ENCODE data around the gene FBXO45. TPM values are rescaled to one million over a fixed set of nuclear protein-coding genes. Genes with fewer than 3 reads are reported as not detected.
"Not testable (repeated sequence)": the region's sequence is repeated elsewhere in the genome, so short reads cannot be mapped to it uniquely, and the experiment has no call there.

The FBXO45 gene
- total RNA-seq, 3 donors from 2014 or later: 5.6 to 7.6 (median 7.5) TPM

DNA sequence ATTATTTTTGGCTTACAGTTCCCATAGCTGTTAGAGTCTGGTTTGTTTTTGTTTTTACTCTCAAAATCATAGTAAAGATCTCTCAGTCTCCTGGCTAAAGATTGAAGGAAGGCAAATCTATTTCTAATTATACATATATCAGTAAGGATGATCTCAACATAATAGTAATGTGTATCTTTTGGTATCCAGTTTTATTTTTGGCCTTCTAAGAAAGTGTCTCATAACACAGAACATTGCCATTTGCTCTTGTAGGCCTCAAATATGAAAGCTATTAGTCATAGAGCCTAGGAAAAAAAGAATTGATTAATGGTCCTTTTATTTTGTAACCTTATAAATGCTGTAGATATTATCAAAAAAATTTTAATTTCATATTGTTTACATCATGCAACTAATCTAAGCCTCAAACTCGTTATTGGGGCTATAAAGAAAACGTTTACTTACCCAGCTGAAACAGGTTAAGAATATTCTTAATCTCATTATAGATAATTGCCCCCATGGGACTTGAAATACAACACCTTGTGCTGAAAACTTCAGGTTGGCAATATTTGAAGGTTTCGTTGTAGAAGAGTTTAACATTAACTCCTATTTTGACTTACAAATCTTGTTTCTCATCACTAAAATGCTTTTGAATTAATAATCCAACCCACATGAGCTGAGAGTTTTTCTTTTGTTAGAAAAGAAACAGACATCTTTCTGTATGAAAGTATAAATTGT is 16.7 kb downstream of the FBXO45 start:
- DNase-seq (ENCODE audit: low spot score in 2 of 2): no peak
- Histone ChIP-seq H3K36me3 (no peaks in the 10 kb centered on the region), H3K4me3 (no peak overlapping the region), H3K9me3 (no peaks in the 10 kb centered on the region), H3K27me3 (no peaks in the 10 kb centered on the region), H3K27ac (no peak overlapping the region), H3K4me1 (no peaks in the 10 kb centered on the region)
- TF ChIP-seq POLR2AphosphoS5 (IDR thresholded peaks at IDR 0.05) (no peak), POLR2A (IDR thresholded peaks at IDR 0.05) (no peak)
- TF ChIP-seq, protein P1, sequence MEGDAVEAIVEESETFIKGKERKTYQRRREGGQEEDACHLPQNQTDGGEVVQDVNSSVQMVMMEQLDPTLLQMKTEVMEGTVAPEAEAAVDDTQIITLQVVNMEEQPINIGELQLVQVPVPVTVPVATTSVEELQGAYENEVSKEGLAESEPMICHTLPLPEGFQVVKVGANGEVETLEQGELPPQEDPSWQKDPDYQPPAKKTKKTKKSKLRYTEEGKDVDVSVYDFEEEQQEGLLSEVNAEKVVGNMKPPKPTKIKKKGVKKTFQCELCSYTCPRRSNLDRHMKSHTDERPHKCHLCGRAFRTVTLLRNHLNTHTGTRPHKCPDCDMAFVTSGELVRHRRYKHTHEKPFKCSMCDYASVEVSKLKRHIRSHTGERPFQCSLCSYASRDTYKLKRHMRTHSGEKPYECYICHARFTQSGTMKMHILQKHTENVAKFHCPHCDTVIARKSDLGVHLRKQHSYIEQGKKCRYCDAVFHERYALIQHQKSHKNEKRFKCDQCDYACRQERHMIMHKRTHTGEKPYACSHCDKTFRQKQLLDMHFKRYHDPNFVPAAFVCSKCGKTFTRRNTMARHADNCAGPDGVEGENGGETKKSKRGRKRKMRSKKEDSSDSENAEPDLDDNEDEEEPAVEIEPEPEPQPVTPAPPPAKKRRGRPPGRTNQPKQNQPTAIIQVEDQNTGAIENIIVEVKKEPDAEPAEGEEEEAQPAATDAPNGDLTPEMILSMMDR (IDR thresholded peaks at IDR 0.05): no peak
- intact Hi-C loops (cut with DNase I; ENCODE audit: low total_unique reads): no loop called here

DNA sequence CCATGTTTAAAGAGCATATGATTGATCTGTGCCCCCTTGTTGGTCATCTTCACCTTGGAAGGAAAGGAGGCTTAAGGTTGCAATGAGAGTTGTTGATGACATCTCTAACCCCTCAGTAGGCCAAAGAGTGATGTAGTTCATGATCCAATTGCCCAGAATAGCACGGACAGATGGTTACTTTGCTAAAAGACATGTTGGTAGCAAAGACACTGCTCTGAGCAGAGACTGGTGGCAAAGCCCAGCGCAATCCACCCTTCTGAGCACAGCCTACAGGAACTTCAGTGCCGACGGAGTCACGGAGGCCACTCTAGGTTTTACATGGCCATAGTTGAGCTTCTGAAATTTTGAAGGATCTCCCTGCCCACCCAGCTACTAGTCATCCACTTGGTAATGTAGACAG is 21.8 kb downstream of the FBXO45 start:
- Histone ChIP-seq H3K27me3 (no peaks in the 10 kb centered on the region), H3K36me3 (no peaks in the 10 kb centered on the region), H3K4me3 (no peak overlapping the region), H3K27ac (no peak overlapping the region), H3K4me1 (no peaks in the 10 kb centered on the region), H3K9me3 (no peaks in the 10 kb centered on the region)
- no peak for TF ChIP-seq POLR2A (IDR thresholded peaks at IDR 0.05)
- no peak for TF ChIP-seq POLR2AphosphoS5 (IDR thresholded peaks at IDR 0.05)
- TF ChIP-seq, protein P1 (IDR thresholded peaks at IDR 0.05): no peak
- no peak for DNase-seq (ENCODE audit: low spot score in 2 of 2)
- intact Hi-C loops (cut with DNase I; ENCODE audit: low total_unique reads): no loop called here

DNA sequence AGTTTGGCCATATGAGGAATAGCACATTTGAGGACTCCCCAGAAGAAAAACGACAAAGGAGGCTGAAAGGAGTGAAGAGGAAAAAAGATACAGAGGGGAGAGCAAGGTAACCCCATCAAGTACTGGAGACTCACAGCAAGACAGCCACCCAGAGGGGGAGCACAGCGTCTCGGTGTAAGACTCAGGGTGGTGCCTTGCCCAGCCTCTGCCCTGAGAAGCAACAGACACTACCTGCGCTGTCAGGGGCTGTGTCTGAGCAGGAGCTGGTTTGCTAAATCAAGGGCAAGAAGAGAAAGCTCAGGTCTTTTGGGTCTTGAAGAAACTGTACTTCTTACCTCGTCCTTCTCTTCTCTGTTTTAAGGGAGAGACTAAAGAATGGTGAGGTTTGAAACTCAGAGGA is 27.9 kb downstream of the FBXO45 start:
- DNase-seq (ENCODE audit: low spot score in 2 of 2): no peak
- H3K4me1 ChIP-seq: no peaks in the 10 kb centered on the region
- TF ChIP-seq POLR2A (IDR thresholded peaks at IDR 0.05): no peak
- TF ChIP-seq, protein P1 (IDR thresholded peaks at IDR 0.05): no peak
- no peak for TF ChIP-seq POLR2AphosphoS5 (IDR thresholded peaks at IDR 0.05)
- H3K36me3 ChIP-seq: no peaks in the 10 kb centered on the region
- H3K9me3 ChIP-seq: no peaks in the 10 kb centered on the region
- peaks cover 0 to 5% of the 10 kb centered on the region in 2 donors for H3K27me3 ChIP-seq
- H3K27ac ChIP-seq: no peak overlapping the region
- intact Hi-C loops (cut with DNase I; ENCODE audit: low total_unique reads): no loop called here
- no peak overlapping the region for H3K4me3 ChIP-seq

DNA sequence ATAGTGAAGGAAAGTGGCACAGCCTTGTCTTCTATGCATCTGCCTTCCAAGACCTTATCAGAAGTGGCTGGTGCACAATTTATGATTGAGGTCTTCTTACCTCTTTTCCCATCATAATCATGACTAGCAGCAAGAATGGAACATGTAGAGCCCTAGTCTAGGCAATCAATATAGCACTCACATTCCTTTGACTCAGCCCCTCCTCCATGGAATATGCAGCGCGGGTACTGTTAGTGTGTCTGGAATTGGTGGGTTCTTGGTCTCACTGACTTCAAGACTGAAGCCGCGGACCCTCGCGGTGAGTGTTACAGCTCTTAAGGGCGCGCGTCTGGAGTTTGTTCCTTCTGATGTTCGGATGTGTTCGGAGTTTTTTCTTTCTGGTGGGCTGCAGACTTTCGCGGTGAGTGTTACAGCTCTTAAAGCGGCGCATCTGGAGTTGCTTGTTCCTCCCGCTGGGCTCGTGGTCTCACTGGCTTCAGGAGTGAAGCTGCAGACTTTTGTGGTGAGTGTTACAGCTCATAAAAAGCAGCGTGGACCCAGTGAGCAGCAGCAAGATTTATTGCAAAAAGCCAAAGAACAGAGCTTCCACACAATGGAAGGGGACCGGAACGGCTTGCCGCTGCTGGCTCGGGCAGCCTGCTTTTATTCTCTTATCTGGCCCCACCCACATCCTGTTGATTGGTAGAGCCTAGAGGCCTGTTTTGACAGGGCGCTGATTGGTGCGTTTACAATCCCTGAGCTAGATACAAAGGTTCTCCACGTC is 29.7 kb downstream of the FBXO45 start:
- H3K4me1 ChIP-seq; H3K27me3 ChIP-seq; H3K36me3 ChIP-seq; intact Hi-C loops (cut with DNase I; ENCODE audit: low total_unique reads); H3K27ac ChIP-seq; DNase-seq (ENCODE audit: low spot score in 2 of 2); H3K9me3 ChIP-seq: not testable (repeated sequence)
- H3K4me3 ChIP-seq: peak overlapping the region; percentile 11 to 35 (median 11)

DNA sequence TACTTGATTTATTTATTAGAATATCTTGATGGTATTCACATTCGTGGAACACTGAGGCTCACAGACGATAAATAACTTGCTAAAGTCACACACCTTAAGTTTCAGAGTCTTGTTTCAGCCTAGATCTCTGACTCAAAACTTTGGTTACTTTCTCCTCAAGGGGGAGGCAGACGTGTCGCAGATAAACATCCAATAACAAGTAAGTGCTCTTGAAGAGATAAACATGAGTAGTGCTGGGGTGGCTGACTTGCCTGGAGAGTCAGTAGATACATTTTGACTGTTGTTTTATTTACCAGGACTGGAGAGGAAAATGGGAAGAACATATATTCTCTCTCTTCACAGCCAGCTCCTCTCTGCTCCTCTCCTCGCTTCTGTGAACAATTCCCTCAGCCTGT is 31.3 kb downstream of the FBXO45 start:
- no peaks in the 10 kb centered on the region for H3K9me3 ChIP-seq
- H3K4me1 ChIP-seq: no peaks in the 10 kb centered on the region
- H3K27ac ChIP-seq: no peak overlapping the region
- no peaks in the 10 kb centered on the region for H3K36me3 ChIP-seq
- intact Hi-C loops (cut with DNase I; ENCODE audit: low total_unique reads): no loop called here
- DNase-seq (ENCODE audit: low spot score in 2 of 2): no peak
- TF ChIP-seq POLR2A (IDR thresholded peaks at IDR 0.05): no peak
- TF ChIP-seq, protein P1 (IDR thresholded peaks at IDR 0.05): no peak
- no peak for TF ChIP-seq POLR2AphosphoS5 (IDR thresholded peaks at IDR 0.05)
- H3K27me3 ChIP-seq: peaks cover 0 to 5% of the 10 kb centered on the region in 2 donors
- no peak overlapping the region for H3K4me3 ChIP-seq
